ENCODE data around the gene SMIM17.

The SMIM17 gene
- 0.10 to 0.22 reads per million in 2 donors for total RNA-seq

DNA sequence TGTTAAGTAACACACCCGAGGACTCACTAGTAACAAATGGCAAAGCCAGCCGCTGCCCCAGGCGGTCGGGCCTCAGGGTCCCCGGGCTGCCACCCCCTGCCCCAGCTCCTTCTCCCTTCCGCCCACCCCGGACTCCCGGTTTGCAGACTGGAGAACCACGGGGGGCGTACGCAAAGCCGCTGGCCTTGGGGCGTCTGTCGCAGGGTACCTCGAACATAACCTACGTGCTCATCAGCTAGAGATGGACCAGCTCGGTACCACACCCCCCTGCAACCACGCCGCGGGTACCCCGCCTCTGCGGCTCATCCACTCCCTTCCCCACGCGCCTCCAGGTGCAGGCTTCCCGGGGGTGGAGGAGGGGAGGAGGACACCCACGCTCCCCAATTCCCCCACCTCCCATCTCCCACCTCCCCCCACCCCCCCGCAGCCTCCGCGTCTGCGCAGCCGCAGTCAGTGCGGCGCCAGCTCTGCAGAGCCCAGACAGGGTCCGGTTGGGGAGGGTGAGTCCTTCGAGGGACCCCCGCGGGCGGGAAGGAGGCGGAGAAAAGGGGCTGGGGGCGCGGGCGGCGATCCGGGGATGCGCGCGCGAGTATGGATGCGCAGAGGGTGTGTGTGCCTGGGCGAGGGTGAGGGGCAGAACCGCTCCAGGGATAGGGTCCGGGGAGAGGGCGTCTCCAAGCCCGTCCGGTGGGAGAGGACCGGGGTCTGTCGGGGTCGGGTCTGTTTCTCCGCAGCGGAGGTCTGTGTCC lies at the start of gene SMIM17:
TSS of gene SMIM17 (plus strand) at position 449 of the 749 bp plus-strand sequence. CDS start 2,509 bp downstream, outside the sequence.
- no peak for DNase-seq

DNA sequence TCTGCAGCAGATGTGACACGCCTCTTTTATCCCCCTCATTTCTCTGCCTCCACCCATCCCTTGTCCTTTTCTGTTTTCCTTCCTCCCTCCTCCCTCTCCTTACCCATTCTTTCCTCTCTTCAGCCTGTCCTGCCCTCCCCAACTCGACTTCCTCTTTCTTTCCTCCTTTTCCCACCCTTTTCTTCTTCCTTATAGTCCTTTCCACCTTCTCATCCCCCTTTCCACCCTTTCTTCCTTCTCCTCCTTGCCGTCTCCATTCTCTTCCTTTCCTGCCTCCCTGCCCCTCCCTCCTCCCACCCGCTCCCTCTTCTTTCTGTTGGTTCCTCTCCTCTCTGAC lies 48.5 kb upstream of the SMIM17 start:
- no peak for DNase-seq

DNA sequence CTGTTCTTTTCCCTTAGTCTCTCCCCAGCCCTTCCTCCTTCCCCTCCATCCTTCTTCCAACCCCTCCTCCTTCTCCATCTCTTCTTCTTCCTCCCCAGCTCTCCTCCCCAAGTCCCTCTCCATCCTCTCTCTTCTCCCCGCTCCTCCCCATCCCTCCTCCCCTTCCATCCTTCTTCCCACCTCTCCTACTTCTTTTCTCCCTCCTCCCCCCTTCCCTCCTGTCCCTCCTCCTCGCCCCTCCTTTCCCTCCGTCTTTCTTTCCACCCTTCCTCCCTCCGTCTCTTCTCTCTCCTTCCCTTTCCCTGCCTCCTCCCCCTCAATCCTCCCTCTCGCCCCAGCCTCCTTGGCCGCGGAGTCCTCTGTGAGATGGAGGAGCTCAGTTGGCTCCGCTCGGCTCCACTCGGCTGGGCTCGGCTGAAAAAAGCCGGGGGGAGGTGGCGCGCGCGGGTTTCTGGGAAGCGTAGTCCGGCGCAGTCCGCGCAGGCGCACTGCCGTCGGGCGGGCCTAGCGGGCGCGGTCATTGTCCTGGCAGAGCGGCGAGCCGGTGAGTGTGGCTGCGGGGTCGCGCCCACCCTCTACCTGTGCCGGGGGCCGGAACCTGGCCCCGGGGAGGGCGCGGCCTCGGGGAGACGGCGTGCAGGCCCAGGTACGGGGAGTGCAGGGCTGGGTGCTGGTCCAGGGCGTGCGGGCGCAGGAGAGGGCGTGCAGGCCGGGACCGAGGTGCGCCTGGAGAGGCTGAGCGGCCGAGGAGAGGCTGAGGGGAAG lies 48.0 kb upstream of the SMIM17 start, which contains the start of gene ZNF71:
TSS of gene ZNF71 (plus strand) at position 520 of the 765 bp plus-strand sequence. CDS start 6,257 bp downstream, outside the sequence.
- DNase-seq, result peak; percentile 69

DNA sequence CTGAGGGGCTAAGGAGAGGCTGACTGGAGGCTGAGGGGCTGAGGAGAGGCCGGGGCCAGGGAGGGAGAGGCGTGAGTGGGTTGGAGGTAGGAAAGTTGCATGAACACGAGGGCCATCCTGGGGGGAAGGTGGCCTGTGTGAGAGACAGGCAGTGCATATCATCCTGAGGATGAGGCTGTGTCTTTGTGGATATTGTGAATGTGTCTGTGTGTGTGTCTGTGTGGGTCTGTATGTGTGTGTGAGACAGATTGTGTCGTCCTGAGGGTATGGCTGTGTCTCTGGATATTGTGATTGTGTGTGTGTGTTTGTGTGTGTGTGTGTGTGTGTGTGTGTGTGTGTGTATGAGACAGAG lies 47.4 kb upstream of the SMIM17 start:
- DNase-seq, result no peak

DNA sequence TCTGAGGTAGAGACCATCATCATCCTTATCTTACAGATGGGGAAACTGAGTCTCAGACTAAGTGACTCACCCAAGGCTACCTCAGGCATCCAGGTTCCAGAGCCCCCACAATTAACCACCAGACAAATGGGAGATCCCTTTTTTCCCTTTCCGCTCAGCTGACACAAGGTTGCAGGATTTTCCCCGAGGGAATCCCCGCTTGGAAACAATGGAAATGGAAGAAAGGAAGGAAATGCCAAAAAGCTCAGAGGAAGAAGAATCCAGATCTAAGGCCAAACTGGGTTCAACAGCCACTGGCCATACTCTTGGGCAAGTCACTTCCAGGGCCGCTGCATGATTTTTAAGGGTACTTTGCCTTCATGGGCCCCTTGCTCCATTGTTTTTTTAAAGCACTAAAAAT lies 46.3 kb upstream of the SMIM17 start:
- no peak for DNase-seq

DNA sequence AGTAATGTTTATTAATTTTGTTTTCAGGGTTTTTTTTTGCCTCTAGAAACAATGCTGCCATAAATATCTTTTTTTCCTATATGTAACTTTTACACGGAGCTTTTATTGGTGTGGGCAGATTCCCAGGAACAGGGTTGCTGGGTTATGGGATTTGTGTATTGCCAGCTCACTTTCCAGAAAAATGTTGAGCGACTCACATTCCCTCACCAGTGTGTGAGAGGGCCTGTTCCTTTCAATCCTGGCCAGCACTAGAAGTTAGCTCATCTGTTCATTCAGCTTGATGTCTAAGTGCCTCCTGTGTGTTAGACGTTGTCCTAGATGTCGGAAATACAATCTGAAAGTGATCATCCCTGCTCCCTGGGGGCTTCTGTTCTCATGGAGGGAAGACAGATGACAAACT lies 45.3 kb upstream of the SMIM17 start:
- no peak for DNase-seq

DNA sequence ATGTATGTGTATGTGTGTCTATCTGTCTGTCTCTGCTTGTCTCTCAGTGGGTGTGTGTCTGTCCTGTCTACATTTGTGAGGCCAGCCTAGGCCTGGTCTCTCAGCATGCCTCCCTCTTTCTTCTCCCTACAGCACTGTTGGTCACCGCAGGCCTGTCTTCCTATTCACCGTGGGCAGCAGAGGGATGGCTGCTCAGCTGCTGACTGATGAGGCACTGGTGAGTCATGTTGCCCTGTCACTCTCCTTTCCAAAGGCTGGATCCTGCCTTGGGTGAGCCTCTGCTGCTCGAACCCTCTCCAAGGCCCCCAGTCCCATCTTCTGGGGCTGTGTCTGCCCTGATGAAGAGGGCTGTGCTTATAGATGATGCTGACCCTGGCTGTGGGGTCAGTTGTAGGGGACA lies 41.6 kb upstream of the SMIM17 start:
- DNase-seq, result no peak

DNA sequence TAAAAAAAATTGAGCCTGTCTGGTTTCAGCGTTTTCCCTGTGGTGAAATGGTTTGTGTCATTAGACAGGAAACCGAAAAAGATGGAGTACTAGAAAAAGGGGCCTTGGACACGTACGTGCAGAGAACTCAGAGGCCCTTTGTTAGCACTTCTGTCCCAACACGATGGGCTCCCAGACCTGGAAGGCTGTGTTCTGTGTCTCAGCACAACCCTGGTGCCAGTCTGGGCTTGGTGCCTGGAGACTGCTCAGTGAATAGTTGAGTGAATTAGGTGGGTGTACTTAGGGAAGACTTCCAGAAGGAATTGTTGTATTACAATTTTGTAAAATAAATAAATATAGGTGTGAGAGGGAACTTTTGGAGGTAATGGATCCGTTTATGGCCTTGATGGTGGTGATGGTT lies 39.1 kb upstream of the SMIM17 start:
- no peak for DNase-seq

DNA sequence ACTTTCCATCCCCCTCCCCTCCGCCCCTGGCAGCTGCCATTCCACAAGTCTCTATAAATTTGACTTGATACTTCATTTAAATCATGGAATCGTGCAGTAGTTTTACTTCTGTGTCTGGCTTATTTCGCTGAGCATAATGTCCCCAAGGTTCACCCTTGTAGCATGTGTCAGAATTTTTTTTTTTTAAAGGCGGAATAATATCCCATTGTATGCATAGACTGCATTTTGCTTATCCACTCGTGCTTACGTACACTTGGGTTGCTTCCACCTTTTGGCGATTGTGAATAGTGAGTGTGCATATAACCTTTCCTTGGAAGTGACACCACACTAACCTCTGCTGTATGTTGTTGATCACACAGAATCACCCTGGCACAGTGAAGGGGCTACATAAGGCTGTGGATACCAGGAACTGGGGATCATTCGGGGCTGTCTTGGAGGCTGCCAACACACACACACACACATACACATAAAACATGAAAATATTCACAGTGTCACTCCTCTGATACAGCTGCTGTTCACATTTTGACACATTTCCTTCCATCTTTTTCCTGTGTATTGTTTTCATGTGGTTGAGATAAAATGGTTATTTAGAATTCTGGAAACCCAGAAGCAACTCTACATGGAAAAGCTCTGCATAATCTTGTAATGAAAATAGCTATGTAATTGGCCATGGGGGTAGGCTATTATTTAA lies 34.5 kb upstream of the SMIM17 start:
- no peak for DNase-seq

DNA sequence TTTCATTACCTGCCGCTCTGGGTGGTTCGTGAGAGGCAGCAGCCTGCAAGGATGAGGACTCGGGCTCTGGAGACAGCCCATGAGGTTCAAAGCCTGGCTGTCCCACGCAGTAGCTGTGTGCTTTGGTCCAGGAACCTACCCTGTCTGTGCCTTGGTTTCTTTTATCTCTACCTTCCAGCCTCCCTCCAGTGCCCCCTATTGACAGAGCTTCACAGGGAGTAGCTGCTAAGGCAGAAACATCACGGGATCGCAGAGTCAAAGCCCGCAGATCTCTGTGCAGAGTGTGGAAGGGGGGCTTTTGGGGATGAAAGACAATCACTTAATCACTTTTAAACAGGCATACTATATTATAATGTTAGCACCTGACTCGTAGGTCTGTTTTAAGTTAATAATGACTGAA lies 31.7 kb upstream of the SMIM17 start:
- no peak for DNase-seq

DNA sequence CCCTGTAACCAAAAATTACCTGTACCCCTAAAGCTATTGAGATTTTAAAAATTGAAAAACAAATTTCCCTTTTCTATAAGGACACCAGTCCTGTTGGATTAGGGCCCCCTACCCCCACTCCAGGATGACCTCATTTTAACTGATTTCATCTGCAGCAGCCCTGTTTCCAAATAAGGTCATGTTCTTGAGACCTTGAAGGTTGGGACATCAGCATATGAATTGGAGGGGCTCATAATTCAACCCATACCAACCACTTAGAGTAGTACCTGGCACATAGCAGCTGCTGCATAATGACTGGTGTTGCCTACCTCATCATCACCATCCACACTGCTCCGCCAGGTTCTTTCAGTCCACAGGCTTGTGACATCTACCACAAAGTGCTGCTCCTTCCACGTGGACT lies 30.2 kb upstream of the SMIM17 start:
- no peak for DNase-seq

DNA sequence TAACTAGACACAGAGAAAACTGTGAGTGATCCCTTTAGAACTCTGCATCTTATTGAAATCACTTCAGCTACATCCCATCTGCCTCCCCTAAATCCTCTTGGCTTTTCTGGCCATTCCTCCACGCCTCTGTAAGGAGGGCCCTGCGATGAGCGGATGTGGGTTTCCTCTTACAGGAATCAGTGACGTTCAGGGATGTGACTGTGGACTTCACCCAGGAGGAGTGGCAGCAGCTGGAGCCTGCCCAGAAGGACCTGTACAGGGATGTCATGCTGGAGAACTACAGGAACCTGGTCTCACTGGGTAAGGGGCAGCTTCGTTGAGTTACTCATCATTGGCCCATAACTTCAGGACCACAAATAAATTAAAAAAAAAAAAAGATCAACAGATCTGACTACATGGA lies 29.3 kb upstream of the SMIM17 start:
- no peak for DNase-seq

DNA sequence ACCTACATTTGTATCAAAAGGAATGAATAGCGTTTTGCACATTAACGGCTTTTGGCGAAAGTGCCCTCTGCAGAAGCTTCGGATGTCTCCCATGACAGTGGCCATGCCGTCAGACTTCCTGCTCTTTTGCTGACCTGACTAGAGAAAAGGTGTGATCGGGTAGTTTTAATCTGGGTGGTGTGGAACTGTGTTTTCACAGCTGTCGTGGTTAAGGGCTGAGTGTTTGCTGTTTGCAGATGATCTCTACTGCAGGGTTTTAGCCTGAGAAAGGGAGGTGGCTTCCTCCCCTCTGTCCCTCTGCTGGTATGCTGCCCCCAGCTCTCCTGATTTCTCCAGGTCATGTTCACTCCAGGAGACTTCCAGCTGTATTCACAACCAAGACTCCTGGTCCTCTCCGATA lies 25.4 kb upstream of the SMIM17 start:
- no peak for DNase-seq

DNA sequence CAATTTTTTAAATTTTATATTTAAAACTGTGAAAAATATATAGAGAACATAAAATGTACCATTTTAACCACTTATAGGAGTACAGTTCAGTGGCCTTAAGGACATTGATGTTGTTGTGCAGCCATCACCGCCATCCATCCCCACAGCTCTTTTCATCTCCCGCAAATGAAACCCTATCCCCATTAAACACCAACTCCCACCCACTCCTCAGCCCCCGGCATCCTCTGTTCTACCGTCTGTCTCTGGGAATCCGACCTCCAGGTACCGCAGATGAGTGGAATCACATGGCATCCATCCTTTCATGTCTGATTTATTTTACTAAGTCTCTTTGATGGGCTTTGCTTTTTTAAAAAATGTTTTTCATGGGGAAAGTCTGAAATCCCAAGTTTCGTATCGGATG lies 23.8 kb upstream of the SMIM17 start:
- DNase-seq, result no peak

DNA sequence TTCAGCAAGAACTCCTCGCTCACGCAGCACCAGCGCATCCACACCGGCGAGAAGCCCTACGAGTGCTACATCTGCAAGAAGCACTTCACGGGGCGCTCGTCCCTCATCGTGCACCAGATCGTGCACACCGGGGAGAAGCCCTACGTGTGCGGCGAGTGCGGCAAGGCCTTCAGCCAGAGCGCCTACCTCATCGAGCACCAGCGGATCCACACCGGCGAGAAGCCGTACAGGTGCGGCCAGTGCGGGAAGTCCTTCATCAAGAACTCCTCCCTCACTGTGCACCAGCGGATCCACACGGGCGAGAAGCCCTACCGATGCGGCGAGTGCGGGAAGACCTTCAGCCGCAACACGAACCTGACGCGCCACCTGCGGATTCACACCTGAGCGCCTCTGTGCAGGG lies 20.6 kb upstream of the SMIM17 start:
- DNase-seq, result no peak

DNA sequence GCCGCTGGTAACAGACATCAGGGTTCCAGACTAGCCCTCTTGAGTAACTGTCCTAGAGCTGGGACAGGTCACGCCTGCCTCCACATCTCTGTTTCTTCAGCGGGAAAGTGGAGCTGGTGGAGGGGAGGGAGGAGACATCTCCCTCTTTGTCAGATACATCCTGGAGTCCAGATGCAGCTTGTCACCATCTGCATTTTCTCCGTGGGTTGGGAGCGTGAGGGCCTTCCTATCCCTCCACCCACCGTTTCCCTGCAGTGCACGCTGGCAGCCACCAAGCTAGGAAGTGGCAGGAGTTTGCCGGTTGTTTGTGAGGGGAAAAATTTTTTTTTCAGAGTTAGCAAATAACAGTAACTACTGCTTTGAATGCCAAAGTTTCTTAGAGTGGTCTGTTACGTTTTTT lies 20.0 kb upstream of the SMIM17 start:
- no peak for DNase-seq

DNA sequence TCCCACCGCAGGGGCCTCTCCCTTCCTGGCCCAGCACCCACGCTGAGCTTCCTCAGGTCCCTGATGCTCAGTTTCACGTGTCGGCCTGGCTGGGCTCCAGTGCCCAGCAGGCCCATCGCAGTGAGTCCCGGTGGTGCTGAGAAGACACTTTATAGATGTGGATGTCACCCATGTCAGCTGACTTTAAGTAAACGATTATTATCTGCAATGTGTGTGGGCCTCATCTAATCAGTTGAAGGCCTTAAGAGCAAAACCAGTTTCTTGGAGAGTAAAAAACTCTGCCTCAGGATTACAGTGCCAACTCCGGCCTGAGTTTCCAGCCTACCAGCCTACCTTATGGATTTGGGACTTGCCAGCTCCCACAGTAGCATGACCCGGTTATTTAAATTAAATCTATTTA lies 17.3 kb upstream of the SMIM17 start:
- no peak for DNase-seq

DNA sequence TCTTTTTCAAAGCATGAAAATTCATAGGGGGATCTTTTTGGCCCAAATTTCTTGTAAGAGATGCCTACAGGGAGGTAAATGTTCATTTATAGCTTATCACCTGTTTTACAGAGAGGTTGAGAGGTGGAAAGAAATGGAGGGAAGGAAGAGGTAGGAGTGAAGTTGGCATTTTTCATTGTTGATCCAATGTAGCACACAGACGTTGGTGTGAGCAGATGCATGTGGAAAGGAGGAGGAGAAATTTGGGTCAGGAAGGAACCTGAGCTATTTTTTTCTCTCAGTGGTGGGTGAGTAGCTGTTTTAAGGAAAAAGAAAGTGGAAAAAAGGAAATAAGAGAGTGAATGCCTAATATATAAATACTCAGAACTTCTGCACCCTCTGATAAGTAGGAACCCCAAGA lies 9.9 kb upstream of the SMIM17 start:
- DNase-seq, result no peak

DNA sequence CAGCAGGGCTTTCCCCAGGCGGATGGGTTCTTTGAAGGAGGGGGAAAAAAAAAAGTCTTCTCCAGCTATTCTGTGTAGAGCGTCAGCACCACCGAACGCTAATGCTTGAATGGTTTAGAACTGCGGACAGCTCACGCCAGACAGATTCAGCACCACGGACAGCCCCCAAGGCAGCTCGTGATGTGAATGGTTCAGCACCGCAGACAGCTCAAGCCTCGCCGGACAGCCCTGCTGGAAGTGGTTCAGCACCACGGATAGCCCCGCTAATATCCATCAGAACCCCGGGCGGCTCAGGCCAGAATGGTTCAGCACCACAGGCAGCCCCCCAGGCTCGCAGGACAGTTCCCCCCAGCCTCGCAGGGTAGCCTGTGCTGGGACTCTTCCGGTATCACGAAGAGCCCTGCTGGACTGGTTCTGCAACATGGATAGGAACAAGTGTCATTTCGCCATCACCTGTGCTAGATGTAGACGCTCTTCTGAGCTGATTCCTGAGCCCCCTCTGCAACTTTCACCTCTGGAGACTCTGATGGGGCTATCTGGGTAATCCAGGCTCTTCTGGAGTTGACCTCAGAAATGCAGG lies 4.9 kb upstream of the SMIM17 start:
- no peak for DNase-seq

DNA sequence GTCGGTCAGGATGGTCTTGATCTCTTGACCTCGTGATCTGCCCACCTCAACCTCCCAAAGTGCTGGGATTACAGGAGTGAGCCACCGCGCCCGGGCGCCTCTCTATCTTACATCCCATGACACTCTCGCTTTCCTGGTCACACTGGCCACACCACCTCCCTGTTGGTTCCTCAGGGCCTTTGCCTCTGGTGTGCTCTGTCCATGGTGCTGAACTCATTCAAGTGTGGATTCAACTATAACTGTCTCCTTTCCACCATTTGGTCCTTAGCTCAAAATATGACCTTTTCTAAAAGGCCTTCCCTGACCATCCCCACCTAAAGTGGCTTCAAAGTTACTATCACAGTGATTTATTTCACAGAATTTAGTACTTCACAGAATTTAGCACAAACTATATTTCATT lies 3.7 kb upstream of the SMIM17 start:
- DNase-seq, result no peak

DNA sequence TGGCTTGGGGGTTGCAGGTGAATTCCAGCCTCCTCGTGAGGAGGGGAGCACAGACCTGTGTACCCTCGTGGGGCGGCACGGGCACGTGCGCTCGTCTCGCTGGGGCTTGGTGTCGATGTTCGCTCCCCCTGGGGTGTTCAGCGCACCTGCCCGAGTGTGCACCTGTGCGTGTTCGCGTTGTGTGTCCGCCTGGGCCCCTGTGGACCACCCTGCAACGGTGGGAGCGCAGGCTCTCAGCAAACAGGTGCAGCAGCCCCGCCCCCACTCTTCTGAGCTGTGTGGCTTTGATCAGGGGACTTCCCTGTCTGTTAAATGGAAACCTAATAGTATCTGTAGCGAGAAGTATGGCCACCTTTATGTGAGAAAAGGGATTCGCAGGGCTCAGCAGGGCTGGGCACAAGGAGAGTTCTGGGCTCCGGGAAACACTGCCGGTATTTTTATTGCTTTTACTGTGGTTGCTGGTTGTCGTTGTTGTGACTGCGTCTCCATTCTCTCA lies 549 bp downstream of the SMIM17 start:
- no peak for DNase-seq

DNA sequence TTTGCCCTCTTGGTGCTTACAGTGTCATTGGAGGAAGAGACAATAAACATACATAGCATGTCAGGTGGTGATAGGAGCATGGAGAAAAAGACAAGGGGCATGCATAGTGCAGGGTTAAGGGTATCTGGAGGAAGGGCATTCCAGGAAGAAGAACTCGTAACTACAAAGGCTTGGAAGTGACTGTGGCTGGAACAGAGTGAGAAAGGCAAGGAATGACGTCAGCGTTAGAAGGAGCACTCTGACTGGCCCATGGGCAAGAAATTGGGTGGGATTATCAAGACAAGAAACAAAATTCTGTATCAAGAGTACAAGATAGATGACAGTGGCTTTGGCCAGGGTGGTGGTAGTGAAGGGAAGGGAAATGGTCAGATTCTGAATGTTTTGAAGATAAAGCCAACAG lies 11.2 kb downstream of the SMIM17 start:
- DNase-seq, result no peak

DNA sequence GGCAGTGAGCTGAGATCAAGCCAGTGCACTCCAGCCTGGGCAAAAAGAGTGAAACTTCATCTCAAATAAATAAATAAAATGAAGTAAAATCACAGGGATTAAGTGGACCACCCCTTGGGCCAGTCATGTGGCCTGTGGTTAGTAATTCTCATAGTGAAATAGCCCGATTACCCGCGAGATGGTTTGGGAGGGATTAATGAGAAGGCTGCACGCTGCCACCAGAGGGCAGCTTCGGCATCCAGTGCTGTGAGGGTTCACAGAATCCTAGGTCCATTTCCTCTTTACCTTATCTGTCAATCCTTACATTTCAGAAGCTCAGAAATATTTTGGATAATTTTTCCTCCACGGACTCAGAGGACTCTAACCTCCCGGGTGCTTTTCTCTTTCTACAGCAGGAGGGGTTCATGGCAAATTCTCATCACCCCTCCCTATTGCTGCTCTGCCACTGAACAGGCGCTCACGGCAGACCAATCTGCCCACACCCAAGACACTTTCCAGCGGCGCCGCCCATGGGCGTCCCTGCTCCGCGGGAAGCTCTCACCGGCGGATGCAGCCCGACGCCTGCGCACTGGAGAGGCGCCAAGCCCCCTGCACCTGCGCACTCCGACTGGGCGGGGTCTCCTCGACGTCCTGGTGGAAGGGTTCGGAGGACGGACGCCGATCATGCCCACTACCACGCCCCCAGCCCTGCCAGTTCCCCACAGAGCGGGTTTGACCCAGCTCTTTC lies 17.6 kb downstream of the SMIM17 start:
- no peak for DNase-seq
